Left renal cortex interstitium (tissue), 4 donors: ENCODE measurements around the gene PPP3CA. TPM values are rescaled to one million over a fixed set of nuclear protein-coding genes. Genes with fewer than 3 reads are reported as not detected.
"Not testable (repeated sequence)": the region's sequence is repeated elsewhere in the genome, so short reads cannot be mapped to it uniquely, and the experiment has no call there.

Experiments used
- DNase-seq, 4 donors: peaks; one replicate each; pipeline ENCODE4 v3.0.0-alpha.2; 2013; ENCODE audit warnings: low read depth in 4 of 4, low spot score in 2 of 4, missing footprints in 1 of 4
- polyA plus RNA-seq, 4 donors: library from polyadenylated mRNA; unstranded; fragments of 120-200 nt; gene quantifications; one replicate each; pipeline ENCODE4 v1.2.1, GENCODE V29; 2013; ENCODE audit not compliant: insufficient read length in 4 of 4

Gene PPP3CA
- polyA plus RNA-seq, 4 donors: 38.4 to 47.5 (median 41.0) TPM

- no peak for DNase-seq
Observed at GRCh38 chr4:101262683-101263082, 84.6 kb downstream of the PPP3CA start.

DNA sequence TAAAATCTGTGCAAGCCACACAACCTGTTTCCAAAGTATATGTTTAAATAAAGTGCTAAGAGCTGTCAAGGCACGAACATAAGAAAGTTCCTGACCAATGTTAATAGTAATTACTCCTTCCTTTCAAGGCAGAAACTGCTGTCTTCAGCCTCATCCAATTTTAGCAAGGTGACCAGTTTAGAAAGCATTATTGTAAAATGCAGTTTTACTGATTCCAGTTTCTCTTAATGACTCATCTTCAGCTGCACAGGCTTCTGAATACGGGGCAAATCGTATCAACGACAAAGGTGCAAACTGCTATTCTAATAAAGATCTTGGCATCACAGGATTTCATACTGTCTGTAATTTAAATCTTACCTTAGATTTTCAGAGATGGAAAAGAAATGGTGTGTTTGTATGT, 87.5 kb downstream of the PPP3CA start:
- no peak for DNase-seq

- DNase-seq: no peak
Observed at GRCh38 chr4:101258883-101259282, 88.4 kb downstream of the PPP3CA start.

- no peak for DNase-seq
Observed at GRCh38 chr4:101256222-101256621, 91.1 kb downstream of the PPP3CA start.

GRCh38 chr4:101254776-101255175, 92.5 kb downstream of the PPP3CA start:
- no peak for DNase-seq

- no peak for DNase-seq
Observed at GRCh38 chr4:101253121-101253520, 94.2 kb downstream of the PPP3CA start.

DNA sequence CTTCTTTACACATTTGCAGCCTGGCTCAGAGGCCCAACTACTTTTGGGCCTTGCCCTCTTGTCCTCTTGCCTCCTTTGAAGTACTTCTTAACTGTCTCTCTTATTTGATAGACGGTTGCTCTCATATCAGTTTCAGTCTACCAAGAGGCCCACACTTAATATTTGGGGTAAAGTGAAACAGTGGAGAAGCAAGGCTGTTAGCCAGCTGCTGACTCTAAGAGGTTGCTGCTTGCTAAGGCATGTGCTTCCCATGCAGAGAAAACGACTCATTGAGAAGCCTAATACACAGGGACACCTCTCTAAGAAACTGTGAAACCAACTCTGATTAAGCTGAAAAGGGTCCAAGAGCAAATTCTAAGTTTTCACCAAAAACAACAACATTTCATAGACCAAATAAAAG, 94.6 kb downstream of the PPP3CA start:
- no peak for DNase-seq

GRCh38 chr4:101251261-101251660, 96.1 kb downstream of the PPP3CA start:
- DNase-seq: no peak

DNA sequence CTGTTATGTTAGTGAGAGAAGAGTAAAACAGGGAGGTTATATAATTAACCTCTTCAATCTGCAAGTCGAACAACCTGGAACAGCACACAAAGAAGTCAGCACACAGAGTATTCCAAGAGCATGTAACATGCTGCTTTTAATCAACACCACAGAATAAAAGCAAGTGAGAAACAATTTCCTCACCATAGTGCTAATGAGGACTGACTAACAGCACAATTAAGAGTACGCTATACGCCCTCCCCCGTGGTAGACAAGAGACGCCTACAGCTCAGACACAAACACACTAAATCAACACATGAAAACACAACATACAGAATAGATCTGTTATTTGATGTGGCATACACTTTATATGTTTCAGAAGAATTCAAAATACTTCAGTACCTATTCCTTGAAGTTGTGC, 103.0 kb downstream of the PPP3CA start:
- no peak for DNase-seq

GRCh38 chr4:101242441-101242840, 104.9 kb downstream of the PPP3CA start:
- no peak for DNase-seq

DNA sequence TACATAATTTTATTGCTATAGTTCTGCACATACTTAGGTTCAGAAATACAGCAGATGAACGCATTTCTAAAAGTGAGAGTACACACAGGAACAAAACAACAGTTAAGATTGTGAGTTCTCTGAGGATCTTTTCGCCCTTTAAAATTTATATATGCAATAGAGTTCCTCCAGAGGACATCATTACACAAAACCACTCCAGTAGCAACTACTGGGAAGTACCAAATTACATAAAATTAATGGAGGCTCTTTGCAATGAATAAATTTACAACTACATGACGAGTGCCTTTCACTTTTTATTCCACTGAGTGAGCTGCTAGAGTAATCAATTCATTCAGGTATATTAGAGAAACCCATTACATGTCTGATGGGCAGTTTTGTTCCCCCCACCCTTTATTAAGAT, 107.2 kb downstream of the PPP3CA start:
- DNase-seq: no peak

GRCh38 chr4:101239665-101240064, 107.7 kb downstream of the PPP3CA start:
- DNase-seq: no peak

- DNase-seq: no peak
Observed at GRCh38 chr4:101238706-101239105, 108.6 kb downstream of the PPP3CA start.

- no peak for DNase-seq
Observed at GRCh38 chr4:101237773-101238172, 109.6 kb downstream of the PPP3CA start.

- no peak for DNase-seq
Observed at GRCh38 chr4:101236097-101236496, 111.2 kb downstream of the PPP3CA start.

- not testable (repeated sequence) for DNase-seq
Observed at GRCh38 chr4:101234141-101234540, 113.2 kb downstream of the PPP3CA start.

GRCh38 chr4:101232074-101232776, 115.1 kb downstream of the PPP3CA start:
- no peak for DNase-seq

- no peak for DNase-seq
Observed at GRCh38 chr4:101230801-101231426, 116.4 kb downstream of the PPP3CA start.

- no peak for DNase-seq
Observed at GRCh38 chr4:101229116-101229515, 118.2 kb downstream of the PPP3CA start.

DNA sequence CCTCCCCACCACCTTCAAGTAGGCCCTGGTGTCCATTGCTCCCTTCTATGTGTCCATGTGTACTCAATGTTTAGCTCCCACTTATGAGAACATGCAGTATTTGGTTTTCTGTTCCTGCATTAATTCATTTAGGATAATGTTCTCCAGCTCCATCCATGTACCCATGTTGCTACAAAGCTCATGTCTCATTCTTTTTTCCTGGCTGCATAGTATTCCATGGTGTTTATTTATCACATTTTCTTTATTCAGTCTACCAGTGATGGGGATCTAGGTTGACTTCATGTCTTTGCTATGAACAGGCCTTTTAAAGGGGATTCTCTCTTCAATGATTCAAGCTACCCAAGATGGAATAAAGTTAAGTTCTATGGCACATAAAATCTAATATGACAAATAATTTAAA, 119.6 kb downstream of the PPP3CA start:
- DNase-seq: no peak

DNA sequence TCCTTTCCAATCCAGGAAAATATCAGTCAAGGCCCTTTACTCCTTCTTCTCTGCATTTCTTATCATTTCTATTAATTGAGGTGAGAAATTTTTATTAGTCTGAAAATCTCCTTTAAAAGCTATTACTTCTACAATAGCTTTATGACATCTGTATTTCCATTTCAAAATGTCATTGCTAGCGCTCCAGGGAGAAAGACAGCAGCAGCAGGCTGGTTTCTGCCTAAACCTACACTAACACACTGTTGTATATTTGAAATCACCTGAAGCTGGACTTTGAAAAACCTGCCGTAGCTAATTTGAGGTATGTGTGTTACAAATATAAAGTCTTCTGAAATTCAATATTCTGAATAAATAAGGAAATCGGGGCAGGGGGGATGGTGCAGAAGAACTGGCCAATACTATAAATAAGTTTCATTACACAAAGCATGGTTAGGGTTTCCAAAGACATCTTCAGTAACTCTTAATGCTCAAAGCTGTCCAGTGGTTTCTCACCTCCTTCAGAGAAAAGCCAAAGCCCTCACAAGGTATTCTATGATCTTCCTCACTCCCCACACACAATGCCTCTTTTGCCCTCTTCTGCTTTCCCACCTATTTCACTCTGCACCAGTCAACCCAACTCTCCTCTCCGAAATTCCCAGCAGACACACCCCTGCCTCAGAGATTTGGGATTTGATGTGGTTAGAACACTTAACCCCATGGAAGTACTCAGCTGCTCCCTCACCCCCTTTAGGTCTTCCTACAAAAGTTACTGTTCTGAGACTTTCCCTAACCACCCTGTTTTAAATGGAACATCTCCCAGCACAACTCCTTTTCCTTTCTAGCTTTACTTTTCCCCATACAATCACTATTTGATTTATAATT, 122.7 kb downstream of the PPP3CA start:
- DNase-seq: no peak
